Naive B cell (primary cell): ENCODE measurements around the gene SENP8. TPM values are rescaled to one million over a fixed set of nuclear protein-coding genes. Genes with fewer than 3 reads are reported as not detected.
A peak's percentile ranks its signal among the peaks of the same experiment; 100 is the strongest.

Experiments used
- ATAC-seq, 2 donors: fragments of 150-1000 bp; cut with Tn5 transposase; 2 replicates each; pipeline ENCODE4 v1.10.0; 2021; ENCODE audit warnings: low read depth in 2 of 2, mild to moderate bottlenecking in 2 of 2, moderate library complexity in 2 of 2
- DNase-seq: peaks from one replicate; pipeline ENCODE4 v3.0.0; 2022
- H3K27ac Mint-ChIP-seq, 6 donors: one replicate each; pipeline ENCODE4 v1.8.0; 2020 to 2022; ENCODE audit warnings: mild to moderate bottlenecking in 6 of 6, mixed read lengths in 6 of 6, moderate library complexity in 5 of 6, inconsistent platforms in 2 of 6
- H3K27me3 Mint-ChIP-seq, 3 donors: one replicate each; pipeline ENCODE4 v1.8.0; 2021 to 2022; ENCODE audit warnings: mixed read lengths in 3 of 3, mild to moderate bottlenecking in 1 of 3
- H3K36me3 Mint-ChIP-seq, 2 donors: one replicate each; pipeline ENCODE4 v1.8.0; 2020 to 2022; ENCODE audit warnings: mixed read lengths in 2 of 2, inconsistent platforms in 1 of 2, mild to moderate bottlenecking in 1 of 2
- H3K4me1 Mint-ChIP-seq, 3 donors: one replicate each; pipeline ENCODE4 v1.8.0; 2020 to 2022; ENCODE audit warnings: mixed read lengths in 3 of 3, inconsistent platforms in 1 of 3, mild to moderate bottlenecking in 1 of 3, moderate library complexity in 1 of 3
- H3K4me3 Mint-ChIP-seq, 8 donors: one replicate each; pipeline ENCODE4 v1.8.0; 2020 to 2022; ENCODE audit warnings: mild to moderate bottlenecking in 8 of 8, mixed read lengths in 8 of 8, moderate library complexity in 8 of 8, inconsistent platforms in 2 of 8
- H3K9me3 Mint-ChIP-seq, 7 donors: one replicate each; pipeline ENCODE4 v1.8.0; 2020 to 2022; ENCODE audit warnings: mixed read lengths in 7 of 7, mild to moderate bottlenecking in 5 of 7, inconsistent platforms in 2 of 7, moderate library complexity in 1 of 7
- polyA plus RNA-seq, 6 donors: library from polyadenylated mRNA; unstranded; fragments of 300-500 nt; fragmentation: Illumina TruSeq; gene quantifications; one replicate each; pipeline ENCODE4 v1.2.3, GENCODE V29; 2021; ENCODE audit warnings: low read depth in 6 of 6

SENP8 gene
- polyA plus RNA-seq, 6 donors from 2014 or later, result 0.41 to 0.84 (median 0.60) TPM; not detected in 1

GRCh38 chr15:72176743-72177142 is 58.5 kb downstream of the SENP8 start:
- H3K9me3 Mint-ChIP-seq, result no peaks in the 10 kb centered on the region

GRCh38 chr15:72178976-72179585 is 60.9 kb downstream of the SENP8 start:
- Mint-ChIP-seq H3K4me1 (no peaks in the 10 kb centered on the region), H3K27ac (no peak overlapping the region), H3K4me3 (no peak overlapping the region), H3K27me3 (peaks cover 23 to 53% (median 42%) of the 10 kb centered on the region in 3 donors), H3K9me3 (no peaks in the 10 kb centered on the region), H3K36me3 (no peaks in the 10 kb centered on the region)
- ATAC-seq, result no peak
- DNase-seq, result no peak

More at GRCh38 chr15:72176743-72177142, 58.5 kb downstream of the SENP8 start:
- no peaks in the 10 kb centered on the region for H3K4me1 Mint-ChIP-seq
- peaks cover 14 to 34% (median 22%) of the 10 kb centered on the region in 3 donors for H3K27me3 Mint-ChIP-seq
- DNase-seq, result no peak
- no peak overlapping the region for H3K4me3 Mint-ChIP-seq
- no peak for ATAC-seq
- peak overlapping the region in 1 of 6 donors; percentile 47 for H3K27ac Mint-ChIP-seq
- H3K36me3 Mint-ChIP-seq, result no peaks in the 10 kb centered on the region

GRCh38 chr15:72179950-72180581 is 61.9 kb downstream of the SENP8 start:
- no peak for ATAC-seq
- Mint-ChIP-seq H3K4me1 (no peaks in the 10 kb centered on the region), H3K27me3 (peaks cover 27 to 48% (median 44%) of the 10 kb centered on the region in 3 donors), H3K4me3 (no peak overlapping the region), H3K27ac (no peak overlapping the region), H3K9me3 (no peaks in the 10 kb centered on the region), H3K36me3 (no peaks in the 10 kb centered on the region)
- DNase-seq, result no peak

GRCh38 chr15:72180761-72181324 is 62.6 kb downstream of the SENP8 start:
- ATAC-seq (no peak), DNase-seq (no peak)
- no peaks in the 10 kb centered on the region for H3K36me3 Mint-ChIP-seq
- H3K27ac Mint-ChIP-seq, result no peak overlapping the region
- peaks cover 28 to 47% (median 43%) of the 10 kb centered on the region in 3 donors for H3K27me3 Mint-ChIP-seq
- H3K4me3 Mint-ChIP-seq, result no peak overlapping the region
- H3K9me3 Mint-ChIP-seq, result no peaks in the 10 kb centered on the region
- no peaks in the 10 kb centered on the region for H3K4me1 Mint-ChIP-seq

GRCh38 chr15:72182244-72182643 is 64.0 kb downstream of the SENP8 start:
- DNase-seq (no peak), ATAC-seq (no peak)
- Mint-ChIP-seq H3K27ac (no peak overlapping the region), H3K27me3 (peaks cover 28 to 45% (median 43%) of the 10 kb centered on the region in 3 donors), H3K4me1 (no peaks in the 10 kb centered on the region), H3K4me3 (no peak overlapping the region), H3K36me3 (no peaks in the 10 kb centered on the region), H3K9me3 (no peaks in the 10 kb centered on the region)

- Mint-ChIP-seq H3K4me3 (no peak overlapping the region), H3K9me3 (no peaks in the 10 kb centered on the region), H3K4me1 (no peaks in the 10 kb centered on the region), H3K27me3 (peaks cover 28 to 45% (median 43%) of the 10 kb centered on the region in 3 donors), H3K36me3 (no peaks in the 10 kb centered on the region), H3K27ac (no peak overlapping the region)
- ATAC-seq (no peak), DNase-seq (no peak)
These were observed 64.5 kb downstream of the SENP8 start for GRCh38 chr15:72182673-72183072.

GRCh38 chr15:72183781-72184164 is 65.6 kb downstream of the SENP8 start:
- DNase-seq (no peak), ATAC-seq (no peak)
- H3K4me3 Mint-ChIP-seq, result no peak overlapping the region
- no peak overlapping the region for H3K27ac Mint-ChIP-seq
- H3K36me3 Mint-ChIP-seq, result no peaks in the 10 kb centered on the region
- H3K4me1 Mint-ChIP-seq, result no peaks in the 10 kb centered on the region
- H3K27me3 Mint-ChIP-seq, result peaks cover 28 to 47% (median 45%) of the 10 kb centered on the region in 3 donors
- H3K9me3 Mint-ChIP-seq, result no peaks in the 10 kb centered on the region

GRCh38 chr15:72184165-72184811 is 66.1 kb downstream of the SENP8 start:
- Mint-ChIP-seq H3K4me3 (no peak overlapping the region), H3K27ac (no peak overlapping the region), H3K4me1 (no peaks in the 10 kb centered on the region), H3K27me3 (peaks cover 28 to 47% (median 45%) of the 10 kb centered on the region in 3 donors), H3K36me3 (no peaks in the 10 kb centered on the region), H3K9me3 (no peaks in the 10 kb centered on the region)
- ATAC-seq (no peak), DNase-seq (no peak)

- Mint-ChIP-seq H3K9me3 (no peaks in the 10 kb centered on the region), H3K27me3 (peaks cover 15 to 30% (median 16%) of the 10 kb centered on the region in 3 donors), H3K36me3 (no peaks in the 10 kb centered on the region), H3K4me3 (no peak overlapping the region), H3K4me1 (no peaks in the 10 kb centered on the region), H3K27ac (no peak overlapping the region)
- DNase-seq (no peak), ATAC-seq (no peak)
These were observed 71.2 kb downstream of the SENP8 start for GRCh38 chr15:72189250-72189902.

GRCh38 chr15:72192416-72192815 is 74.2 kb downstream of the SENP8 start:
- Mint-ChIP-seq H3K9me3 (no peaks in the 10 kb centered on the region), H3K27me3 (peaks cover 12 to 43% (median 23%) of the 10 kb centered on the region in 3 donors), H3K36me3 (no peaks in the 10 kb centered on the region), H3K4me3 (no peak overlapping the region), H3K27ac (peak overlapping the region in 1 of 6 donors; percentile 24), H3K4me1 (peaks cover 0 to 11% (median 0%) of the 10 kb centered on the region in 3 donors)
- DNase-seq (no peak), ATAC-seq (no peak)

Other genes starting within 250 kb of the SENP8 start
- gene MYO9A, start 253 bp upstream of the SENP8 start, polyA plus RNA-seq, result 10 to 100 TPM; 10.8 to 26.7 (median 14.1) TPM
- not detected for gene GRAMD2A, start 79.4 kb downstream of the SENP8 start, polyA plus RNA-seq
- gene PKM, start 112.8 kb downstream of the SENP8 start, polyA plus RNA-seq, result 100 to 1,000 TPM; 175 to 319 (median 227) TPM
- gene PARP6, start 154.2 kb downstream of the SENP8 start, polyA plus RNA-seq, result 10 to 100 TPM; 22.5 to 55.4 (median 28.4) TPM
- under 1 TPM in 2 of 6 donors, not detected in 4; 0.20 to 0.21 TPM for gene CELF6, start 201.8 kb downstream of the SENP8 start, polyA plus RNA-seq